H1 (cell line): ENCODE results near the gene CFAP161. TPM values are rescaled to one million over a fixed set of nuclear protein-coding genes. Genes with fewer than 3 reads are reported as not detected.

Experiments
- ASH2L ChIP-seq: fragments of 200-600, 300-600 bp; sonication (generic); IDR thresholded peaks from one replicate; pipeline ENCODE4 v1.7.1; 2017; ENCODE audit warnings: low read length
- CBX8 ChIP-seq: fragments of 300-800, 300-1000 bp; sonication (generic); IDR thresholded peaks from 2 replicates; pipeline ENCODE4 v1.7.1; 2016; ENCODE audit warnings: low read depth, low read length, borderline replicate concordance
- EGR1 ChIP-seq: IDR thresholded peaks from 2 replicates; pipeline ENCODE4 v1.6.1; 2011; ENCODE audit warnings: low read depth, low read length, borderline replicate concordance
- RBBP5 ChIP-seq: IDR thresholded peaks from 2 replicates; pipeline ENCODE4 v1.7.1; 2012; ENCODE audit warnings: low read depth, mild to moderate bottlenecking, inconsistent platforms, low read length, moderate library complexity, borderline replicate concordance
- SP2 ChIP-seq: IDR thresholded peaks from 2 replicates; pipeline ENCODE4 v1.6.1; 2012; ENCODE audit warnings: mild to moderate bottlenecking, low read length, inconsistent platforms
- YY1 ChIP-seq: IDR thresholded peaks from 2 replicates; pipeline ENCODE4 v1.6.1; 2011; ENCODE audit warnings: low read depth, mild to moderate bottlenecking, low read length
- polyA plus RNA-seq, 7 experiments: library from polyadenylated mRNA; depleted of rRNA in 3 of 7; stranded (reverse) in 5 of 7; unstranded in 2 of 7; fragments of >200 nt in 5 of 7; fragments of 200-250 nt in 2 of 7; gene quantifications; 1 replicate in 5 of 7; 2 replicates in 1 of 7; 4 replicates in 1 of 7; pipeline versions ENCODE4 v1.2.1 to v1.2.3, GENCODE V29; 2011 to 2013; ENCODE audit warnings: missing spikeins in 2 of 7, mixed read lengths in 2 of 7
- total RNA-seq: library from RNA; stranded (reverse); fragmentation: NEBNext Ultra II Directional; extraction: Animal tissue kit (Norgen Biotek cat#: 25700); gene quantifications from 2 replicates; pipeline ENCODE4 v1.2.1, GENCODE V29; 2021
- TF ChIP-seq, protein P1 (sequence below): fragments of 300-600 bp; sonication (generic); IDR thresholded peaks from 2 replicates; pipeline ENCODE4 v1.7.1; 2012; ENCODE audit warnings: low read length, moderate library complexity, mild to moderate bottlenecking, inconsistent platforms; ENCODE audit not compliant: insufficient replicate concordance

Gene CFAP161
- total and polyA plus RNA-seq, 2 of the 8 experiments (the other 6 are each of a cell fraction or from before 2014, with no cell fraction given), result 0.05 TPM; not detected in 1

GRCh38 chr15:81152799-81153198 lies 18.7 kb downstream of the CFAP161 start (continued):
- TF ChIP-seq, protein P1, sequence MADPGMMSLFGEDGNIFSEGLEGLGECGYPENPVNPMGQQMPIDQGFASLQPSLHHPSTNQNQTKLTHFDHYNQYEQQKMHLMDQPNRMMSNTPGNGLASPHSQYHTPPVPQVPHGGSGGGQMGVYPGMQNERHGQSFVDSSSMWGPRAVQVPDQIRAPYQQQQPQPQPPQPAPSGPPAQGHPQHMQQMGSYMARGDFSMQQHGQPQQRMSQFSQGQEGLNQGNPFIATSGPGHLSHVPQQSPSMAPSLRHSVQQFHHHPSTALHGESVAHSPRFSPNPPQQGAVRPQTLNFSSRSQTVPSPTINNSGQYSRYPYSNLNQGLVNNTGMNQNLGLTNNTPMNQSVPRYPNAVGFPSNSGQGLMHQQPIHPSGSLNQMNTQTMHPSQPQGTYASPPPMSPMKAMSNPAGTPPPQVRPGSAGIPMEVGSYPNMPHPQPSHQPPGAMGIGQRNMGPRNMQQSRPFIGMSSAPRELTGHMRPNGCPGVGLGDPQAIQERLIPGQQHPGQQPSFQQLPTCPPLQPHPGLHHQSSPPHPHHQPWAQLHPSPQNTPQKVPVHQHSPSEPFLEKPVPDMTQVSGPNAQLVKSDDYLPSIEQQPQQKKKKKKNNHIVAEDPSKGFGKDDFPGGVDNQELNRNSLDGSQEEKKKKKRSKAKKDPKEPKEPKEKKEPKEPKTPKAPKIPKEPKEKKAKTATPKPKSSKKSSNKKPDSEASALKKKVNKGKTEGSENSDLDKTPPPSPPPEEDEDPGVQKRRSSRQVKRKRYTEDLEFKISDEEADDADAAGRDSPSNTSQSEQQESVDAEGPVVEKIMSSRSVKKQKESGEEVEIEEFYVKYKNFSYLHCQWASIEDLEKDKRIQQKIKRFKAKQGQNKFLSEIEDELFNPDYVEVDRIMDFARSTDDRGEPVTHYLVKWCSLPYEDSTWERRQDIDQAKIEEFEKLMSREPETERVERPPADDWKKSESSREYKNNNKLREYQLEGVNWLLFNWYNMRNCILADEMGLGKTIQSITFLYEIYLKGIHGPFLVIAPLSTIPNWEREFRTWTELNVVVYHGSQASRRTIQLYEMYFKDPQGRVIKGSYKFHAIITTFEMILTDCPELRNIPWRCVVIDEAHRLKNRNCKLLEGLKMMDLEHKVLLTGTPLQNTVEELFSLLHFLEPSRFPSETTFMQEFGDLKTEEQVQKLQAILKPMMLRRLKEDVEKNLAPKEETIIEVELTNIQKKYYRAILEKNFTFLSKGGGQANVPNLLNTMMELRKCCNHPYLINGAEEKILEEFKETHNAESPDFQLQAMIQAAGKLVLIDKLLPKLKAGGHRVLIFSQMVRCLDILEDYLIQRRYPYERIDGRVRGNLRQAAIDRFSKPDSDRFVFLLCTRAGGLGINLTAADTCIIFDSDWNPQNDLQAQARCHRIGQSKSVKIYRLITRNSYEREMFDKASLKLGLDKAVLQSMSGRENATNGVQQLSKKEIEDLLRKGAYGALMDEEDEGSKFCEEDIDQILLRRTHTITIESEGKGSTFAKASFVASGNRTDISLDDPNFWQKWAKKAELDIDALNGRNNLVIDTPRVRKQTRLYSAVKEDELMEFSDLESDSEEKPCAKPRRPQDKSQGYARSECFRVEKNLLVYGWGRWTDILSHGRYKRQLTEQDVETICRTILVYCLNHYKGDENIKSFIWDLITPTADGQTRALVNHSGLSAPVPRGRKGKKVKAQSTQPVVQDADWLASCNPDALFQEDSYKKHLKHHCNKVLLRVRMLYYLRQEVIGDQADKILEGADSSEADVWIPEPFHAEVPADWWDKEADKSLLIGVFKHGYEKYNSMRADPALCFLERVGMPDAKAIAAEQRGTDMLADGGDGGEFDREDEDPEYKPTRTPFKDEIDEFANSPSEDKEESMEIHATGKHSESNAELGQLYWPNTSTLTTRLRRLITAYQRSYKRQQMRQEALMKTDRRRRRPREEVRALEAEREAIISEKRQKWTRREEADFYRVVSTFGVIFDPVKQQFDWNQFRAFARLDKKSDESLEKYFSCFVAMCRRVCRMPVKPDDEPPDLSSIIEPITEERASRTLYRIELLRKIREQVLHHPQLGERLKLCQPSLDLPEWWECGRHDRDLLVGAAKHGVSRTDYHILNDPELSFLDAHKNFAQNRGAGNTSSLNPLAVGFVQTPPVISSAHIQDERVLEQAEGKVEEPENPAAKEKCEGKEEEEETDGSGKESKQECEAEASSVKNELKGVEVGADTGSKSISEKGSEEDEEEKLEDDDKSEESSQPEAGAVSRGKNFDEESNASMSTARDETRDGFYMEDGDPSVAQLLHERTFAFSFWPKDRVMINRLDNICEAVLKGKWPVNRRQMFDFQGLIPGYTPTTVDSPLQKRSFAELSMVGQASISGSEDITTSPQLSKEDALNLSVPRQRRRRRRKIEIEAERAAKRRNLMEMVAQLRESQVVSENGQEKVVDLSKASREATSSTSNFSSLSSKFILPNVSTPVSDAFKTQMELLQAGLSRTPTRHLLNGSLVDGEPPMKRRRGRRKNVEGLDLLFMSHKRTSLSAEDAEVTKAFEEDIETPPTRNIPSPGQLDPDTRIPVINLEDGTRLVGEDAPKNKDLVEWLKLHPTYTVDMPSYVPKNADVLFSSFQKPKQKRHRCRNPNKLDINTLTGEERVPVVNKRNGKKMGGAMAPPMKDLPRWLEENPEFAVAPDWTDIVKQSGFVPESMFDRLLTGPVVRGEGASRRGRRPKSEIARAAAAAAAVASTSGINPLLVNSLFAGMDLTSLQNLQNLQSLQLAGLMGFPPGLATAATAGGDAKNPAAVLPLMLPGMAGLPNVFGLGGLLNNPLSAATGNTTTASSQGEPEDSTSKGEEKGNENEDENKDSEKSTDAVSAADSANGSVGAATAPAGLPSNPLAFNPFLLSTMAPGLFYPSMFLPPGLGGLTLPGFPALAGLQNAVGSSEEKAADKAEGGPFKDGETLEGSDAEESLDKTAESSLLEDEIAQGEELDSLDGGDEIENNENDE, result no peak
- no peak for TF ChIP-seq RBBP5
- TF ChIP-seq ASH2L, result no peak
- TF ChIP-seq YY1, result no peak
- no peak for TF ChIP-seq SP2
- TF ChIP-seq CBX8, result no peak
- no peak for TF ChIP-seq EGR1
- TF ChIP-seq, all 59 proteins: peak for 0
